ENCODE data around the gene GALNT2.
A peak's percentile ranks its signal among the peaks of the same experiment; 100 is the strongest.

The GALNT2 gene

GRCh38 chr1:230268371-230269170 lies 201.5 kb downstream of the GALNT2 start:
- DNase-seq = no peak

- no peak for DNase-seq
Observed at GRCh38 chr1:230270185-230270558, 203.1 kb downstream of the GALNT2 start.

- peak; percentile 48 for DNase-seq
Observed at GRCh38 chr1:230270559-230271281, 203.7 kb downstream of the GALNT2 start.

- no peak for DNase-seq
Observed at GRCh38 chr1:230271300-230272035, 204.4 kb downstream of the GALNT2 start.

- no peak for DNase-seq
Observed at GRCh38 chr1:230272557-230272956, 205.5 kb downstream of the GALNT2 start.

GRCh38 chr1:230273141-230273710 lies 206.2 kb downstream of the GALNT2 start:
- DNase-seq = no peak

GRCh38 chr1:230274254-230274653 lies 207.2 kb downstream of the GALNT2 start:
- DNase-seq = no peak

GRCh38 chr1:230276401-230276800 lies 209.4 kb downstream of the GALNT2 start:
- no peak for DNase-seq

- peak; percentile 44 for DNase-seq
Observed at GRCh38 chr1:230277201-230278025, 210.4 kb downstream of the GALNT2 start.

GRCh38 chr1:230278376-230278775 lies 211.3 kb downstream of the GALNT2 start:
- DNase-seq = no peak

- no peak for DNase-seq
Observed at GRCh38 chr1:230278871-230279582, 212.0 kb downstream of the GALNT2 start.

- DNase-seq = no peak
Observed at GRCh38 chr1:230279583-230279945, 212.5 kb downstream of the GALNT2 start.

GRCh38 chr1:230280054-230280795 lies 213.2 kb downstream of the GALNT2 start:
- no peak for DNase-seq

- DNase-seq = no peak
Observed at GRCh38 chr1:230280906-230281413, 213.9 kb downstream of the GALNT2 start.

GRCh38 chr1:230281556-230281955 lies 214.5 kb downstream of the GALNT2 start:
- DNase-seq = no peak

GRCh38 chr1:230282157-230282556 lies 215.1 kb downstream of the GALNT2 start:
- no peak for DNase-seq

GRCh38 chr1:230283678-230284077 lies 216.6 kb downstream of the GALNT2 start:
- no peak for DNase-seq

GRCh38 chr1:230284891-230285290 lies 217.9 kb downstream of the GALNT2 start:
- no peak for DNase-seq

GRCh38 chr1:230285351-230285750 lies 218.3 kb downstream of the GALNT2 start:
- DNase-seq = no peak

GRCh38 chr1:230286166-230286889 lies 219.3 kb downstream of the GALNT2 start:
- no peak for DNase-seq
